ES-I3 (cell line): ENCODE measurements around the gene HLF.

Source experiments
- H3K36me3 ChIP-seq: 2 replicates; pipeline ENCODE4 v1.6.1; 2013; ENCODE audit warnings: mild to moderate bottlenecking, low read length, control low read depth, moderate library complexity; ENCODE audit not compliant: insufficient read depth
- H3K4me1 ChIP-seq: 2 replicates; pipeline ENCODE4 v1.6.1; 2013; ENCODE audit warnings: mild to moderate bottlenecking, control low read depth, low read length; ENCODE audit not compliant: insufficient read depth
- H3K9ac ChIP-seq: 2 replicates; pipeline ENCODE4 v1.6.1; 2013; ENCODE audit warnings: low read depth, mild to moderate bottlenecking, low read length, moderate library complexity
- H3K9me3 ChIP-seq: 2 replicates; pipeline ENCODE4 v1.6.1; 2013; ENCODE audit warnings: mild to moderate bottlenecking, low read length, moderate library complexity; ENCODE audit not compliant: control insufficient read depth, insufficient read depth

HLF gene

DNA sequence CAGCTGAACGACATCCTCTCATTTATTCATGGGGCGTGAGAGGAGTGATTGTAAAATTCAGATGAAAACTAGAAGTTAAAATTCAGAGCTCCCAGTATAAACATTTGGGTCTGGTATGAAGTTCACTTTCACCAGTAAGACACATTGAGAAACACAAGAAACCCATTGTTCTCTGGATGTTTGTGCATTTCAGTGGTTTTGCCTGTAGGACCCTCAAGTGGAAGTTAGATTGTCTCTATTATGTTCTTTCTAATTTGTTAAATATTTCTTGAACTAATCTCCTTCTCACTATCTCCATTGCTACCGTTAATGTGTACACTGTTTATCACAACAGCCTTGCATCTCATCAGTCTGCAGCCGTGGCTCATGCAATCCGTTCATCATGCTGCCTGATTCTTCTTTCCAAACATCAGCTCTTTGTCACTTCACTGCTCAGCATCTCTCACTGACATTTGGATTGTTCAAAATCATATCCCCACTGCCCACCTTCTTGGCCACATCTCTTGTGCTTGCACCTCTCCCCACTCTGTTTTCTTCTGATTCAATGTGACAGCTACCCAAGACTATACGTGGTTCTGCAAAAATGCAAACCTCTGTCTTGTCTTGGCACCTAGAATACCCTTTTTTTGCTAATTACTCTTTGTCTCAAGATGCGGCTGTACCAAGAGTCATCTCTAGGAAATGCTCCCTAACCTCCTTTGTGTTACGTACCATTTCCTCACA lies 49.5 kb downstream of the HLF start:
- Histone ChIP-seq H3K9ac (no peak overlapping the region), H3K9me3 (no peaks in the 10 kb centered on the region), H3K36me3 (no peaks in the 10 kb centered on the region), H3K4me1 (no peaks in the 10 kb centered on the region)

DNA sequence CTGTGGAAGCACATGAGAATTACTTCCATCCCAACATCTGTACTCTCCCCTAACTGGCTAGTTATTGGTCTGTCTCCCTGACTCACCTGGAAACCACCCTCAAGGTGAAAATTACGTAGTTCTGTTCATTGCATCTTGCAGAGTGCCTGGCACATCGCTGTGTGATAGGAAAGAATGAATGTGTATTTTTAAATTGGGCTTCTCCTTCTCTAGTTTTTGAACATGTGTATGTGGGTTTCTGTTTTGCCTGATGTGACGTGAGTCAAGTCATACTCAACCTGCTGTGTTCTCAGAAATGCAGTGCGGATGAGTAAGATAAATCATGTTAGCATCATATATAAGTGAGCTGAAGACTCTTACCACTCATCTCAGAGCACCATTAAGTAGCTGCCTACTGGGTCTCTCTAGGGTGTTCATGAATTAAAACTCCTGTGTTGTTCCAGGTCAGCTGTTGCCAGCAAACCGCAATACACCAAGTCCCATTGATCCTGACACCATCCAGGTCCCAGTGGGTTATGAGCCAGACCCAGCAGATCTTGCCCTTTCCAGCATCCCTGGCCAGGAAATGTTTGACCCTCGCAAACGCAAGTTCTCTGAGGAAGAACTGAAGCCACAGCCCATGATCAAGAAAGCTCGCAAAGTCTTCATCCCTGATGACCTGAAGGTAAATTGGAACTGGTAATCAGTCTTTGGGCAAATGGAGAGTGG lies 50.2 kb downstream of the HLF start:
- Histone ChIP-seq H3K36me3 (no peaks in the 10 kb centered on the region), H3K9ac (no peak overlapping the region), H3K9me3 (no peaks in the 10 kb centered on the region), H3K4me1 (no peaks in the 10 kb centered on the region)

DNA sequence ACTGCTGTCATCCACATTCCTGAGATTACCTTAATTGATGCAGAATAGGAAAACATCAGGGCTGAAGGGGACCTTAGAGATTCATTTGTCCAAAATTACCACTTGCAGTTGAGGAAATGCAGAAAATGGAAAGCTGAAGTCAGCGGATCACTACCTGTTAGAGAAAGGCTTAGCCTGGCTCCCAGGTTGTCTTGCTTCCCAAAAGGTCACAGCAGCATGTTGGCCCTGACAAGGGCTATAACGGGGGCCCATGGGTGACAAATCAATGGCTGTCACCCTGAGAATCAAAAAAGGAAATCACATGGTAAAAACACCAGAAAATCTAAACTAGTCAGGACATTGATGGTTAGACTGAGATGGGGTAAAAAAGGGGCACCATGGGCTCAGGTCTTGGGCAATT lies 51.7 kb downstream of the HLF start:
- Histone ChIP-seq H3K9me3 (no peaks in the 10 kb centered on the region), H3K36me3 (no peaks in the 10 kb centered on the region), H3K9ac (no peak overlapping the region), H3K4me1 (no peaks in the 10 kb centered on the region)

DNA sequence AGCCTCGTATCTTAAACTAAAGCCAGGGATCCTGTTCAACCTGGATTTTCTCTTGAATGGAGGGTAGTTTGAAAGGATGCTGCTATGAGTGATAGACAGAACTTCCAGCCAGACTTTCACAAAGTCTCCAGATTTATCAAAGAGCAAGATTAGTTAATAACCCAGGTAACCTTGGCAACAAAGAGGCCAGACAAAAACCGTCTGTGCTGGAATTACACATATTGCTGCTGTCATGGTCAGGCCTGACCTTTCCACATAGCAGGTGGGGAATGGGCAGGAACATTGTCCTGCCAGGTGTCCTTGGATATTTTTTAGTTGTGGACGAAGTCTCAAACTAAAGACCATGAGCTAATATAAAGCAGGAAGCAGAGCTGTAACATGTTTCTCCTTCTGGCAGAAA lies 52.5 kb downstream of the HLF start:
- Histone ChIP-seq H3K9me3 (no peaks in the 10 kb centered on the region), H3K4me1 (no peaks in the 10 kb centered on the region)

DNA sequence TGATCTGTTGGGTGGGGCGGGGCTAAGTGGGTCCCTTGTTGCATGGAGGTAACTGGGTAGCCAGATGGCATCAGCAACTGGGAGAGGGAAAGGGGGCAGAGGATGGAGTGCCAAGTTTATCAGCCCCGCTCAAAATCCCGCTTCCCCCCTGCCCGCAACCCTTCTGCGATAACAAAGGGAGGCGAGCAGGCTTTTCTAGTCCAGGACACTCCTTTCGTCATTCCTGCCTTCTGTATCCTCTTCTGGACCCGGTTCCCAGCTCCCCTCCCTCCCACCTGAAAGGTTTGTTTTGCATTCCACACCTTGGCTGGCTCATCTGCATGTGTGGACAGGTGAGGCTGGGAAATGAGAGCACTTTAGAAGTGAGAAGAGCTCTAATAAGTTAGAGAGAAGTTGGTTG lies 53.3 kb downstream of the HLF start:
- H3K9ac ChIP-seq = no peak overlapping the region
- no peaks in the 10 kb centered on the region for H3K4me1 ChIP-seq
- H3K36me3 ChIP-seq = no peaks in the 10 kb centered on the region

More for the DNA sequence above, 52.5 kb downstream of the HLF start:
- no peak overlapping the region for H3K9ac ChIP-seq
- H3K36me3 ChIP-seq = no peaks in the 10 kb centered on the region

DNA sequence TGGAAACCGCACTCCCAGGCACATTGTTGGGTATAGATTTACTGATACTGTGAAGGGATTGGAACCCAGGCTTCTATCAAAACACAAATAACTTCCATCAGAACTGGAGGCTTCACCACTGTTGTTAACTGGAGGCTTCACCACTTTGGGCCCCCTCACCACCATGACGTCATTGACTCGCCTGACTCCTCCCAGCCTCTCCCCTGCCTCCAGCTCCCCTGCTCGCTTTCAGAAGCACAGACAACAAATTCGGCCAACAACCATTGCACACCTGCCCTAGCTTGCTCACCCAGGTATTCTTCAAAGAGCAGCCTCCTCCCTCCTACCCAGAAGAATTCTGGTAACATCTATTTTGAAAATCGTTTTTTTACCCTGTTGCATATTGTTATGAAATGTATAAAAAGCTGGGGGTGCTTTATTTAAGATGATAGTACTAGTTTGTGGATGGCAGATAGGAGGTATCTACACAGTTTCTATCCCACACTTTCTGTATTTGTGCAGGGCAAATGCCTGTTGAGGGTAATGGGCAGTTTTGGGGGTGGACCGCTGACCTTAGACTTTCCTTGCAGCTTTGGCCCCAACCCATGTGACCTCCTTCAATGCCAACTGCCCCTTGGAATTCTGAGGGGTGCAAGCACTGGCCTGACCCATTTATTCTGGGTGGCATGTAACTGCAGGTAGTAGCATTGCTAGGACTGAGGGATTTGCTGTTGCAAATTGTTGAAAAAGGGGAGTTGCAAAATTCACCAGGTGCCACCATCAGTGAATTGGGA lies 54.1 kb downstream of the HLF start:
- H3K9ac ChIP-seq = no peak overlapping the region
- H3K4me1 ChIP-seq = no peaks in the 10 kb centered on the region
- no peaks in the 10 kb centered on the region for H3K36me3 ChIP-seq
- H3K9me3 ChIP-seq = no peaks in the 10 kb centered on the region

More for the DNA sequence above, 53.3 kb downstream of the HLF start:
- H3K9me3 ChIP-seq = no peaks in the 10 kb centered on the region

DNA sequence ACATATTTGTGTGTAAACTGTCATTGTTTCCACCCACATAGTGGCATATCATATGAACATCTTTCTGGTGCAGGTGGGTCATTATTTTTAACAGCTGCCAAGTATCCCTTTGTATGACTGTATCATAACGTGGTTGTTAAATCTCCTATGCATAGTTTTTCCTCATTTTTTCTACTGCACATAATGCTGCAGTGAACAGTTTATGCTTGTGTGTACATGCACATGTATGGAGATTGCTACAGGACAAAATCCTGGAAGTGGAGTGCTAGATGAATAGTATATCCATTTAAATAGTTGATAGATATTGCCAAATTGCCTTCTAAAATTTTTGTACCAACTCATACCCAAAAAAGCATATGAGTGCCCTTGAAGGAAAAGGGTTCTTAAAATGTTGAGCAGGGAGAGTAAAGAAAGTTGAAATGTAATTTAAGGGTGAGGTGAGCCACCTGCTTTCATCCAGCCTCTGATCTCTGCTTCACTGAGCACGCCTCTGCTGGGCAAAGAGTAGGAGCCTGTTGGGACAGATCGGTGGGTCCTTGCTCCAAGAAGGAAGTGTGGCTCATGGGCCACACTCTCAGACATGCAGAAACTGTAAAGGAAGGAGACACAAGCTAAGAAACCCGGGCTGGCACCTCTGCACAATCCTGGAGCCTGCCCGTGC lies 55.3 kb downstream of the HLF start:
- no peak overlapping the region for H3K9ac ChIP-seq

DNA sequence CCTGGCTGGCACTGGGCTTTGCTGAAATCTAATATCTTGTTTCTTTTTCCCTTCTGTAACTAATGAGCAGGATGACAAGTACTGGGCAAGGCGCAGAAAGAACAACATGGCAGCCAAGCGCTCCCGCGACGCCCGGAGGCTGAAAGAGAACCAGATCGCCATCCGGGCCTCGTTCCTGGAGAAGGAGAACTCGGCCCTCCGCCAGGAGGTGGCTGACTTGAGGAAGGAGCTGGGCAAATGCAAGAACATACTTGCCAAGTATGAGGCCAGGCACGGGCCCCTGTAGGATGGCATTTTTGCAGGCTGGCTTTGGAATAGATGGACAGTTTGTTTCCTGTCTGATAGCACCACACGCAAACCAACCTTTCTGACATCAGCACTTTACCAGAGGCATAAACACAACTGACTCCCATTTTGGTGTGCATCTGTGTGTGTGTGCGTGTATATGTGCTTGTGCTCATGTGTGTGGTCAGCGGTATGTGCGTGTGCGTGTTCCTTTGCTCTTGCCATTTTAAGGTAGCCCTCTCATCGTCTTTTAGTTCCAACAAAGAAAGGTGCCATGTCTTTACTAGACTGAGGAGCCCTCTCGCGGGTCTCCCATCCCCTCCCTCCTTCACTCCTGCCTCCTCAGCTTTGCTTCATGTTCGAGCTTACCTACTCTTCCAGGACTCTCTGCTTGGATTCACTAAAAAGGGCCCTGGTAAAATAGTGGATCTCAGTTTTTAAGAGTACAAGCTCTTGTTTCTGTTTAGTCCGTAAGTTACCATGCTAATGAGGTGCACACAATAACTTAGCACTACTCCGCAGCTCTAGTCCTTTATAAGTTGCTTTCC lies 56.0 kb downstream of the HLF start:
- Histone ChIP-seq H3K4me1 (no peaks in the 10 kb centered on the region), H3K9me3 (no peaks in the 10 kb centered on the region), H3K9ac (no peak overlapping the region), H3K36me3 (no peaks in the 10 kb centered on the region)

More for the DNA sequence above, 55.3 kb downstream of the HLF start:
- Histone ChIP-seq H3K4me1 (no peaks in the 10 kb centered on the region), H3K9me3 (no peaks in the 10 kb centered on the region), H3K36me3 (no peaks in the 10 kb centered on the region)

DNA sequence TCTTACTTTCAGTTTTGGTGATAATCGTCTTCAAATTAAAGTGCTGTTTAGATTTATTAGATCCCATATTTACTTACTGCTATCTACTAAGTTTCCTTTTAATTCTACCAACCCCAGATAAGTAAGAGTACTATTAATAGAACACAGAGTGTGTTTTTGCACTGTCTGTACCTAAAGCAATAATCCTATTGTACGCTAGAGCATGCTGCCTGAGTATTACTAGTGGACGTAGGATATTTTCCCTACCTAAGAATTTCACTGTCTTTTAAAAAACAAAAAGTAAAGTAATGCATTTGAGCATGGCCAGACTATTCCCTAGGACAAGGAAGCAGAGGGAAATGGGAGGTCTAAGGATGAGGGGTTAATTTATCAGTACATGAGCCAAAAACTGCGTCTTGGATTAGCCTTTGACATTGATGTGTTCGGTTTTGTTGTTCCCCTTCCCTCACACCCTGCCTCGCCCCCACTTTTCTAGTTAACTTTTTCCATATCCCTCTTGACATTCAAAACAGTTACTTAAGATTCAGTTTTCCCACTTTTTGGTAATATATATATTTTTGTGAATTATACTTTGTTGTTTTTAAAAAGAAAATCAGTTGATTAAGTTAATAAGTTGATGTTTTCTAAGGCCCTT lies 56.8 kb downstream of the HLF start:
- Histone ChIP-seq H3K9ac (no peak overlapping the region), H3K36me3 (no peaks in the 10 kb centered on the region), H3K9me3 (no peaks in the 10 kb centered on the region), H3K4me1 (no peaks in the 10 kb centered on the region)

DNA sequence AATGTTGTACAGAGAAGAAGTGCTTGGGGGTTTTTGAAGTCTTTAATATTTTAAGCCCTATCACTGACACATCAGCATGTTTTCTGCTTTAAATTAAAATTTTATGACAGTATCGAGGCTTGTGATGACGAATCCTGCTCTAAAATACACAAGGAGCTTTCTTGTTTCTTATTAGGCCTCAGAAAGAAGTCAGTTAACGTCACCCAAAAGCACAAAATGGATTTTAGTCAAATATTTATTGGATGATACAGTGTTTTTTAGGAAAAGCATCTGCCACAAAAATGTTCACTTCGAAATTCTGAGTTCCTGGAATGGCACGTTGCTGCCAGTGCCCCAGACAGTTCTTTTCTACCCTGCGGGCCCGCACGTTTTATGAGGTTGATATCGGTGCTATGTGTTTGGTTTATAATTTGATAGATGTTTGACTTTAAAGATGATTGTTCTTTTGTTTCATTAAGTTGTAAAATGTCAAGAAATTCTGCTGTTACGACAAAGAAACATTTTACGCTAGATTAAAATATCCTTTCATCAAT lies 57.8 kb downstream of the HLF start:
- H3K9ac ChIP-seq = no peak overlapping the region
- no peaks in the 10 kb centered on the region for H3K4me1 ChIP-seq
- no peaks in the 10 kb centered on the region for H3K9me3 ChIP-seq
- H3K36me3 ChIP-seq = no peaks in the 10 kb centered on the region

DNA sequence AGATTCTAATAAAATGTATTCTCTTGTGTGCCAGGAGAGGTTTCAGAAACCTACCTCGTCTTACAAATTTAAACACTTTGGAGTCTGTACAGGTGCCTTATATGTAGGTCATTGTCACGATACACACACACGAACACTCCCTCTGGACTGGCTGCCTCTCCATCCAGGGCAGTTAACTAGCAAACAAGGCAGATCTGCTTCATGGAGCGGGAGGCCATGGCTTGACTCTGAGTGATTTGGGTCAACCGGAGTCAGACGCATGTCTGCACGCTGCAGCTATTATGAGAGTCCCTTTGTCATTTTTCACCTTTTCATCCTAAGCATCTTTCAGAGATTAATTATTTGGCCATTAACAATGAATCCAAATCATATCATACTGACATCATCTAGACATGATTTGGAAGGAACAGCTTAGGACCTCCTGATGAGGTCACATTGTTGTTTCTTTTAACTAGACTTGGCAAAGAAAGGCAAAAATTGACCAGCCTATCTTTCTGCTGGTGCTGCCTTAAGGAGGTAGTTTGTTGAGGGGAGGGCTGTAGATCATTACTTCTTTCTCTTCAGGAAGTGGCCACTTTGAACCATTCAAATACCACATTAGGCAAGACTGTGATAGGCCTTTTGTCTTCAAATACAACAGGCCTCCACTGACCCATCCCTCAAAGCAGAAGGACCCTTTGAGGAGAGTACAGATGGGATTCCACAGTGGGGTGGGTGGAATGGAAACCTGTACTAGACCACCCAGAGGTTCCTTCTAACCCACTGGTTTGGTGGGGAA lies 58.9 kb downstream of the HLF start:
- no peak overlapping the region for H3K9ac ChIP-seq
- no peaks in the 10 kb centered on the region for H3K4me1 ChIP-seq
- no peaks in the 10 kb centered on the region for H3K36me3 ChIP-seq

DNA sequence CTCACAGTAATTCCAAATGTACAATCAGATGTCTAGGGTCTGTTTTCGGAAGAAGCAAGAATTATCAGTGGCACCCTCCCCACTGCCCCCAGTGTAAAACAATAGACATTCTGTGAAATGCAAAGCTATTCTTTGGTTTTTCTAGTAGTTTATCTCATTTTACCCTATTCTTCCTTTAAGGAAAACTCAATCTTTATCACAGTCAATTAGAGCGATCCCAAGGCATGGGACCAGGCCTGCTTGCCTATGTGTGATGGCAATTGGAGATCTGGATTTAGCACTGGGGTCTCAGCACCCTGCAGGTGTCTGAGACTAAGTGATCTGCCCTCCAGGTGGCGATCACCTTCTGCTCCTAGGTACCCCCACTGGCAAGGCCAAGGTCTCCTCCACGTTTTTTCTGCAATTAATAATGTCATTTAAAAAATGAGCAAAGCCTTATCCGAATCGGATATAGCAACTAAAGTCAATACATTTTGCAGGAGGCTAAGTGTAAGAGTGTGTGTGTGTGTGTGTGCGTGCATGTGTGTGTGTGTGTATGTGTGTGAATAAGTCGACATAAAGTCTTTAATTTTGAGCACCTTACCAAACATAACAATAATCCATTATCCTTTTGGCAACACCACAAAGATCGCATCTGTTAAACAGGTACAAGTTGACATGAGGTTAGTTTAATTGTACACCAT lies 59.7 kb downstream of the HLF start:
- Histone ChIP-seq H3K9me3 (no peaks in the 10 kb centered on the region), H3K9ac (no peak overlapping the region), H3K4me1 (no peaks in the 10 kb centered on the region), H3K36me3 (no peaks in the 10 kb centered on the region)

More for the DNA sequence above, 58.9 kb downstream of the HLF start:
- no peaks in the 10 kb centered on the region for H3K9me3 ChIP-seq
